GM12878 (cell line): ENCODE measurements around the gene PCBP1. TPM values are rescaled to one million over a fixed set of nuclear protein-coding genes. Genes with fewer than 3 reads are reported as not detected.
"Not testable (repeated sequence)": the region's sequence is repeated elsewhere in the genome, so short reads cannot be mapped to it uniquely, and the experiment has no call there.

ENCODE experiments used
- ATAC-seq: fragments of 200-7000 bp; cut with Tn5 transposase; 3 replicates; pipeline ENCODE4 v1.9.1; 2020; ENCODE audit warnings: mild to moderate bottlenecking, moderate library complexity
- BruUV-seq: library from RNA; stranded (reverse); fragments of 400-500 nt; replicated peaks from 2 replicates; lab custom pipeline; 2021; lab: Mats Ljungman, UMichigan
- CTCF ChIA-PET: fragments of 300-600 bp; sonication (Branson Sonifier 250); formaldehyde crosslinking; extraction: SDS; loops from one replicate; lab custom pipeline; 2021; ENCODE audit warnings: inconsistent platforms; lab: Yijun Ruan, JAX
- POLR2A ChIA-PET: fragments of 350-600 bp; formaldehyde crosslinking; extraction: SDS; loops from one replicate; lab custom pipeline; 2021; ENCODE audit warnings: inconsistent platforms; lab: Charles Lee
- RAD21 ChIA-PET: fragments of 300-600 bp; sonication (Branson Sonifier 250); formaldehyde crosslinking; loops from one replicate; lab custom pipeline; 2023; ENCODE audit warnings: antibody characterized with exemption; ENCODE audit not compliant: unreplicated experiment; lab: Charles Lee
- SMC1A ChIA-PET: fragments of 300-600 bp; sonication (Branson Sonifier 250); formaldehyde crosslinking; loops from one replicate; lab custom pipeline; 2023; ENCODE audit not compliant: unreplicated experiment, uncharacterized antibody; lab: Charles Lee
- DNase-seq: peaks from one replicate; pipeline ENCODE4 v3.0.0-alpha.2; 2011; ENCODE audit warnings: low read depth, low spot score
- FAIRE-seq: peaks from 3 replicates; lab custom pipeline; 2011; peaks lifted over from hg19 to GRCh38; lab: Jason Lieb, UNC
- H2AFZ ChIP-seq: 2 replicates; pipeline ENCODE4 v1.6.0; 2011; ENCODE audit warnings: low read depth, low read length, control low read depth; ENCODE audit not compliant: control insufficient read depth
- H3K27ac ChIP-seq: 2 replicates; pipeline ENCODE4 v1.5.1; 2011; ENCODE audit warnings: control low read depth; ENCODE audit not compliant: control insufficient read depth, insufficient read depth
- H3K27me3 ChIP-seq, 2 experiments: replicated peaks in 1 of 2; 2 replicates each; pipeline versions ENCODE4 v1.6.0 to v1.6.1; 2011; ENCODE audit warnings: low read length in 1 of 2; ENCODE audit not compliant: control insufficient read depth in 2 of 2, insufficient read depth in 2 of 2
- H3K36me3 ChIP-seq, 2 experiments: 2 replicates each; pipeline ENCODE4 v1.5.1; 2011; ENCODE audit warnings: low read length in 1 of 2; ENCODE audit not compliant: control insufficient read depth in 2 of 2, insufficient read depth in 2 of 2
- H3K4me1 ChIP-seq: 2 replicates; pipeline ENCODE4 v1.6.1; 2011; ENCODE audit warnings: mild to moderate bottlenecking, low read length, moderate library complexity, mixed read lengths; ENCODE audit not compliant: control insufficient read depth, insufficient read depth
- H3K4me2 ChIP-seq: 2 replicates; pipeline ENCODE4 v1.6.0; 2011; ENCODE audit warnings: control low read depth; ENCODE audit not compliant: control insufficient read depth, insufficient read depth
- H3K4me3 ChIP-seq: fragments of 200-600 bp; sonication (generic); 2 replicates; pipeline ENCODE4 v1.5.1; 2016
- H3K79me2 ChIP-seq: 2 replicates; pipeline ENCODE4 v1.6.0; 2011; ENCODE audit warnings: low read length; ENCODE audit not compliant: control insufficient read depth, insufficient read depth
- H3K9ac ChIP-seq: 2 replicates; pipeline ENCODE4 v1.8.0; 2011; ENCODE audit warnings: low read length, control low read depth, mixed read lengths; ENCODE audit not compliant: control insufficient read depth, insufficient read depth
- H3K9me3 ChIP-seq: replicated peaks from 3 replicates; pipeline ENCODE4 v1.5.1; 2011; ENCODE audit warnings: mild to moderate bottlenecking, low read length; ENCODE audit not compliant: control insufficient read depth, insufficient read depth
- H4K20me1 ChIP-seq: 2 replicates; pipeline ENCODE4 v1.6.0; 2011; ENCODE audit not compliant: control insufficient read depth, insufficient read depth
- CHD4 ChIP-seq: fragments of 200-600 bp; sonication (generic); IDR thresholded peaks from 2 replicates; pipeline ENCODE4 v1.6.1; 2016; ENCODE audit warnings: mild to moderate bottlenecking
- GABPA ChIP-seq: IDR thresholded peaks from 2 replicates; pipeline ENCODE4 v1.6.1; 2014; ENCODE audit warnings: antibody characterized with exemption, low read depth, mild to moderate bottlenecking, inconsistent platforms
- HCFC1 ChIP-seq: fragments of 150-350 bp; IDR thresholded peaks from 2 replicates; pipeline ENCODE4 v1.6.1; 2014; ENCODE audit warnings: low read length
- IKZF1 ChIP-seq: fragments of 450-650 bp; conservative IDR thresholded peaks from 2 replicates; pipeline ENCODE4 v1.6.1; 2017; ENCODE audit warnings: antibody characterized with exemption, mild to moderate bottlenecking
- RAD51 ChIP-seq: fragments of 450-650 bp; IDR thresholded peaks from 2 replicates; pipeline ENCODE4 v1.6.1; 2016; ENCODE audit warnings: moderate library complexity, mild to moderate bottlenecking, inconsistent platforms
- RUNX3 ChIP-seq: IDR thresholded peaks from 2 replicates; pipeline ENCODE4 v1.6.1; 2012; ENCODE audit warnings: low read length, inconsistent platforms
- TAF1 ChIP-seq: IDR thresholded peaks from 2 replicates; pipeline ENCODE4 v1.6.1; 2011; ENCODE audit warnings: mild to moderate bottlenecking, low read depth, low read length, borderline replicate concordance
- ZBTB40 ChIP-seq: fragments of 450-650 bp; IDR thresholded peaks from 2 replicates; pipeline ENCODE4 v1.6.1; 2016; ENCODE audit warnings: mild to moderate bottlenecking, moderate library complexity, borderline replicate concordance
- WGBS: methylation state at CpG from one replicate; pipeline ENCODE4 v1.1.6; 2016; ENCODE audit warnings: low lambda C conversion rate; ENCODE audit not compliant: insufficient replicate concordance, insufficient coverage; ENCODE audit errors: missing lambda C conversion rate; 5-methylcytosine and 5-hydroxymethylcytosine counted together
- in situ Hi-C: fragments of 300-500 bp; cut with MboI; formaldehyde crosslinking; loops from 9 replicates; pipeline ENCODE4 v1.14.3; 2018; ENCODE audit warnings: mixed read lengths
- intact Hi-C: fragments of 100-400 bp; cut with micrococcal nuclease; formaldehyde crosslinking; loops from one replicate; pipeline ENCODE4 v1.14.2; 2022; ENCODE audit not compliant: unreplicated experiment
- polyA plus RNA-seq, 11 experiments: library from polyadenylated mRNA; depleted of rRNA in 4 of 11; unstranded in 6 of 11; stranded (reverse) in 5 of 11; fragments of >200 nt; fragmentation: Nextera tagmentation in 4 of 11; fragmentation: Illumina TruSeq in 1 of 11; extraction: Ambion mirVana in 4 of 11; extraction: Trizol in 1 of 11; gene quantifications; 1 replicate in 1 of 11; 2 replicates in 10 of 11; pipeline versions ENCODE4 v1.2.1 to v1.2.3, GENCODE V29; 2011 to 2016; ENCODE audit warnings: inconsistent platforms in 2 of 11, missing spikeins in 2 of 11, low read depth in 1 of 11
- total RNA-seq, 4 experiments: library from RNA; depleted of rRNA in 3 of 4; stranded (reverse); fragments of >200 nt in 3 of 4; fragmentation: Illumina TruSeq in 1 of 4; extraction: Trizol in 1 of 4; gene quantifications; 2 replicates each; pipeline versions ENCODE4 v1.2.1 to v1.2.3, GENCODE V29; 2013 to 2021

Gene PCBP1
- total and polyA plus RNA-seq, 10 of the 15 experiments (the other 5 are each of a cell fraction or from before 2014, with no cell fraction given) = 24.4 to 494 (median 130) TPM

- TF ChIP-seq ZBTB40 (no peak; the same call in 1 of the 2 replicates), TAF1 (peak; percentile 51; the same call in 1 of the 2 replicates), GABPA (0 out of 2 replicates have a peak, but pooled peaks have one; percentile 41), HCFC1 (0 out of 2 replicates have a peak, but pooled peaks have one; percentile 29), CHD4 (no peak), RUNX3 (peak; percentile 64), IKZF1 (peak; percentile 65), RAD51 (0 out of 2 replicates have a peak, but pooled peaks have one; percentile 42)
These were observed 17.2 kb downstream of the PCBP1 start (continued) for GRCh38 chr2:70104231-70105111.

DNA sequence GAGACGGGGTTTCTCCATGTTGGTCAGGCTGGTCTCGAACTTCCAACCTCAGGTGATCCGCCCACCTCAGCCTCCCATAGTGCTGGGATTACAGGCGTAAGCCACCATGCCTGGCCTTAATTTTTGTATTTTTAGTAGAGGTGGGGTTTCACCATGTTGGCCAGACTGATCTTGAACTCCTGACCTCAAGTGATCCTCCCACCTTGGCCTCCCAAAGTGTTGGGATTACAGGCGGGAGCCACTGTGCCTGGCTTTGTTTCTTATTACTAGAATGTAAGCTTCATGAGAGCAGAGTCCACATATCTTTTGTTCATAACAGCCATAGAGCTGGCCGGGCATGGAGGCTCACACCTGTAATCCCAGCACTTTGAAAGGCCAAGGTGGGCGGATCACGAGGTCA, 18.9 kb downstream of the PCBP1 start:
- ATAC-seq, FAIRE-seq, H3K27me3 ChIP-seq, H3K79me2 ChIP-seq, DNase-seq, BruUV-seq, H3K9me3 ChIP-seq, H3K36me3 ChIP-seq, H3K27ac ChIP-seq, H2AFZ ChIP-seq, H3K9ac ChIP-seq, H3K4me2 ChIP-seq, H3K4me3 ChIP-seq, H4K20me1 ChIP-seq: not testable (repeated sequence)
- in situ Hi-C loops (loop anchor here (25.0 kb wide), 1 partner anchor 1719 kb away; no protein-coding TSS in a partner anchor), intact Hi-C loops (loop anchor here (10.0 kb wide), 1 partner anchor 959 kb away; the partner anchor contains the start of gene NAGK)
- H3K4me1 ChIP-seq = peaks cover 42% of the 10 kb centered on the region
- ChIA-PET POLR2A (interaction anchor here (7.8 to 8.7 kb wide), 3 partner anchors 12 to 20 kb away, joined by 81 to 280 read pairs (median 138); partner anchors contain the start of gene PCBP1), CTCF (interaction anchor here (0.7 to 5.5 kb wide), 5 partner anchors 10 to 27 kb away, joined by 3 to 40 read pairs (median 22); no protein-coding TSS in a partner anchor), RAD21 (interaction anchor here (1.0 to 8.3 kb wide), 5 partner anchors 12 to 37 kb away, joined by 3 to 234 read pairs (median 36); no protein-coding TSS in a partner anchor), SMC1A (interaction anchor here (0.6 to 11.3 kb wide), 5 partner anchors 16 to 36 kb away, joined by 3 to 181 read pairs (median 80); partner anchors contain the start of gene PCBP1)
- 97% methylated on average over 8 of the region's 8 CpGs for WGBS

DNA sequence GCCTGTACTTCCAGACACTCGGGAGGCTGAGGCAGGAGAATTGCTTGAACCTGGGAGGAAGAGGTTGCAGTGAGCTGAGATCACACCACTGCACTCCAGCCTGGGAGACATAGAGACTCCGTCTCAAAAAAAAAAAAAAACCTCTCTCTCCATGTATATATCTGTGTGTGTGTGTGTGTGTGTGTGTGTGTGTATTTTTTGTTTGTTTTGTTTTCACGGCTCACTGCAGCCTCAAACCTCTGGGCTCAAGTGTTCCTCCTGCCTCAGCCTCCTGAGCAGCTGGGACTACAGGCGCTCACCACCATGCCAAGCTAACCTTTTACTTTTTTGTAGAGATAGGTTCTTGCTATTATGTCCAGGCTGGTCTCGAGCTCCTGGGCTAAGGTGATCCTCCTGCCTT, 23.1 kb downstream of the PCBP1 start:
- ATAC-seq, H3K9ac ChIP-seq, H2AFZ ChIP-seq, H3K9me3 ChIP-seq, H3K4me2 ChIP-seq, BruUV-seq, H4K20me1 ChIP-seq, H3K27ac ChIP-seq, DNase-seq, H3K4me3 ChIP-seq, H3K27me3 ChIP-seq, H3K79me2 ChIP-seq, H3K36me3 ChIP-seq, intact Hi-C loops, FAIRE-seq: not testable (repeated sequence)
- WGBS = 95% methylated on average over 5 of the region's 5 CpGs
- CTCF ChIA-PET = interaction anchor here (0.9 to 5.5 kb wide), 6 partner anchors 11 to 386 kb away, joined by 3 to 40 read pairs (median 4); no protein-coding TSS in a partner anchor
- SMC1A ChIA-PET = interaction anchor here (0.7 to 11.3 kb wide), 6 partner anchors 14 to 725 kb away, joined by 3 to 181 read pairs (median 3); no protein-coding TSS in a partner anchor
- H3K4me1 ChIP-seq = peaks cover 30% of the 10 kb centered on the region
- RAD21 ChIA-PET = interaction anchor here (1.2 to 8.3 kb wide), 3 partner anchors 11 to 42 kb away, joined by 4 to 234 read pairs (median 47); no protein-coding TSS in a partner anchor
- POLR2A ChIA-PET = interaction anchor here (0.6 to 8.7 kb wide), 6 partner anchors 11 to 27 kb away, joined by 3 to 280 read pairs (median 72); partner anchors contain the start of gene PCBP1
- in situ Hi-C loops = loop anchor here (25.0 kb wide), 1 partner anchor 1723 kb away; no protein-coding TSS in a partner anchor
